T-helper 17 cell (primary cell): Measurements from ENCODE around the gene SNRNP200. TPM values are rescaled to one million over a fixed set of nuclear protein-coding genes. Genes with fewer than 3 reads are reported as not detected.
A peak's percentile ranks its signal among the peaks of the same experiment; 100 is the strongest.

ENCODE experiments used
- ATAC-seq: fragments of 150-1000 bp; cut with Tn5 transposase; 2 replicates; pipeline ENCODE4 v1.10.0; 2021; ENCODE audit warnings: mild to moderate bottlenecking, moderate library complexity
- DNase-seq, 3 donors: peaks; one replicate each; pipeline versions ENCODE4 v3.0.0 to v3.0.0-alpha.2; 2020 to 2021
- H3K9me3 ChIP-seq: one replicate; pipeline ENCODE4 v1.7.0; 2013; ENCODE audit warnings: low read length, mild to moderate bottlenecking; ENCODE audit not compliant: control insufficient read depth, poor library complexity, severe bottlenecking
- H3K27ac Mint-ChIP-seq: one replicate; pipeline ENCODE4 v1.8.0; 2022; ENCODE audit warnings: mild to moderate bottlenecking, moderate library complexity, mixed read lengths
- H3K27me3 Mint-ChIP-seq: one replicate; pipeline ENCODE4 v1.8.0; 2022; ENCODE audit warnings: mixed read lengths
- H3K36me3 Mint-ChIP-seq: one replicate; pipeline ENCODE4 v1.8.0; 2022; ENCODE audit warnings: low read depth, mixed read lengths
- H3K4me1 Mint-ChIP-seq: one replicate; pipeline ENCODE4 v1.8.0; 2022; ENCODE audit warnings: mild to moderate bottlenecking, mixed read lengths
- H3K4me3 Mint-ChIP-seq: one replicate; pipeline ENCODE4 v1.8.0; 2022; ENCODE audit warnings: mild to moderate bottlenecking, moderate library complexity, mixed read lengths
- total RNA-seq, 4 donors: library from RNA in 2 of 4; stranded (reverse) in 2 of 4; gene quantifications; one replicate each; pipeline ENCODE4 v1.2.3 and lab custom pipeline; 2022 to 2026

The SNRNP200 gene
- total RNA-seq (100 to 1,000 TPM; 189 to 224 TPM), total RNA-seq (lab: John Stamatoyannopoulos, UW) (314 to 401 reads per million in 2 donors)

DNA sequence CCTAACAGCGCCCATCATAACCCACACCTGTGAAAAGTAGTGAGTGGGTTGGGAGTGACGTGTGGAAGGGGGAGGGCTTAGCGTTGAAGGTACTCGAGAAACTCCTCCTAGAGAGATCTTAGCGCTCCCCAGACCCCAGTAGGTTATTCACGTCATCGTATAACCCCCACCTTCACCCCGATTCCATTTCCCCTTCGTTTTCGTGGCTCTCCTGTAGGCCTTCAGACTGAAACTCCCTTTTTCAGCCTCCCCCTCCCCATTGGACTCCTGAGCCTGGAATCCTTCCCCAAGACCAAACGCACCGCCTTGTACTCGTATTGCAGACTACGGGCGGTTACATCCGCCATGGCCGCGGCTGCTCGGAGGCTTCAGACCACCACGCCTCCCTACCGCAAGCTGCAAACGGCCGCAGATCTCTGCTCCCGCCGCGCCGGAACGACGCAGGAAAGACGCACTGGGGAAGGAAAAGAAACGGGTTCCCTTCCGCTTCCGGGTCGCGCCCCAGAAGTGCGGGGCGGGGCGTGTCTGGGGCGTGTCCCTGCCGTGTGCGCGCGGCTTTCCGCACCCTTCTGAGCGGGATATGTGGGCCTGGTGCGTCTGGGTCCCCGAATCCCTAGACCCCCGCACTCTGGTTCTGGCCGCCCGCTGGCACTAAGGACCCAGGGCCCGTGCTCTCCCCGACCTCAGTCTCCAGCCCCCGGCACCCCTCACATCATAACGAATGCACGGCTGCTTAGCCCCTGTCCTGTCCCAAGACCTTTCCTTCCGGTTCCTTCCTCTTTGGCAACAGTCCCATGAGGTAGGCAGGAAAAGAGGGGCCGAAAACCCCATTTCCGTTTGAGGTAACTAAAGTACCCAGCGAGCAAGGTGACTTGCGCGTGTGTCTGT lies at the start of gene SNRNP200:
Gene SNRNP200, minus strand, starts transcription at position 456 of the 888 bp plus-strand sequence. Its CDS starts 109 bp downstream, at position 347.
- no peaks in the 10 kb centered on the region for H3K9me3 ChIP-seq
- DNase-seq (peak; percentile 87 to 90 (median 88)), ATAC-seq (peak; percentile 84)
- no peaks in the 10 kb centered on the region for H3K27me3 Mint-ChIP-seq
- H3K27ac Mint-ChIP-seq = peak within 1 kb of the TSS; percentile 99
- H3K36me3 Mint-ChIP-seq = peaks cover 10% of the 10 kb centered on the region
- H3K4me3 Mint-ChIP-seq = peak within 1 kb of the TSS; percentile 99
- H3K4me1 Mint-ChIP-seq = peaks cover 45% of the 10 kb centered on the region

DNA sequence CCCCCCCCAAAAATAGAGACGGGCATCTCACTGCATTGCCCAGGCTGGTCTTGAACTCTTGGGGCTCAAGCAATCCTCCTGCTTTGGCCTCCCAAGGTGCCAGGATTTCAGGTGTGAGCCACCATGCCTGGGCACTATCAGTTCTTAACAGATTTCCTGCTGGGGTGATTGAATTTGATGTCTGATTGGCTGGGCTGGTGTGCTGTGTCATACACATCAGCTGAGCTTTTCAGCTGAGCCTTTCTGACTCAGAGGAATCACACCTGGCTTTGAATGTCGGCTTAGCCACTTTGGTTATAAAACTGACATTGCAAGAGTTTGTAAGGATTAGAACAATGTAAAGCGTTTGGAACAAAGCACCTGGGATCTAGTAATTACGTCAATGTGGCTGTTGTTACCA lies 49.1 kb upstream of the SNRNP200 start:
- DNase-seq (no peak), ATAC-seq (no peak)
- Mint-ChIP-seq H3K27me3 (no peaks in the 10 kb centered on the region), H3K27ac (no peak overlapping the region), H3K4me3 (no peak overlapping the region), H3K36me3 (no peaks in the 10 kb centered on the region), H3K4me1 (peaks cover 5% of the 10 kb centered on the region)
- H3K9me3 ChIP-seq = no peaks in the 10 kb centered on the region

DNA sequence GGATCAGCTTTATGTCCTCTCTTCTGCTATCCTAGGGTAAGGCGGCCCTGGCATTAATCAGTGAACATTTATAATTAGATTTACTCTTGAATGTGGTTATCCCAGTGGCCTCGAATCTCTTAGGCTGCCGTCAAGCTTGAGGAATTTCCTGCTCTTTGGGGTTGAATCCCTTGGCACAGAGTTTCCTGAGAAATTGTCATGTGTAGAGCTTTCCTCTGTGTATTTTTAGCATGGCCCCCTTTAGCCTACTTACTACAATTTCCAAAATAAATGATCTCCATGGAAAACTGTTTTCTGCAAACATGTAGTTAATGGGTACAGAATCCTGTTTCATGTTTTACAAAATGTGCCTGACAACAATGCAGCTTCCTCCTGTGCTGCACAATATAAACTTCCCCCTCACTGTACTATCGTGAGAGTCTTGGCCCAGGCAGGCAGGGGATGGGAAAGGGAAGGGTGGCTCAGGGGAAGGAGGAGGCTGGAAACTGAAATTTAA lies 48.3 kb upstream of the SNRNP200 start:
- H3K4me3 Mint-ChIP-seq = no peak overlapping the region
- peaks cover 3% of the 10 kb centered on the region for H3K4me1 Mint-ChIP-seq

DNA sequence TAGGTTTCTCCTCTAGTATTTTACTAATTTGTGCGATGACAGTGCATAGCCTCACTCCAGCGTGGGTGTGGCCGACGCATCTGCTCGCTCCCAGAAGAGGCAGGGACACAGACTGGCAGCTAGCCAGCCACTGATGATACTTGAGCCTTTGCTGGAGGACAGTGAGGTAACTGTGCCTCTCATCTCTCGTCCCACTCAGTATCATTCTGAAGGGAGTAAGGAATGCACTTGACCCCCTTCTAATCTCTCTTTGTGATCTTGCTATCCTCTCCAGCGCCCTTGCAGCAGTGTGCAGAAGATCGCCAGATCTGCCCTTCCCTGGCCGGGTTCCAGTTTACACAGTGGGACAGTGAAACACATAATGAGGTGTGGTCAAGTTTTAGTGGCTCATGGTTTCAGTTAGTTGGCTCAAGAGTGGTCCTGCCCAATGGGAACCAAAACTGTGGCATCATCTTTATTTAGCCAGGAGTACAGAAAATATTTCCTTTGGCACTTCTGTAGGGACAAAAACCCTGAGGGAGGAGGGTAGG lies 47.8 kb upstream of the SNRNP200 start:
- Mint-ChIP-seq H3K27me3 (no peaks in the 10 kb centered on the region), H3K4me1 (peaks cover 3% of the 10 kb centered on the region), H3K27ac (no peak overlapping the region), H3K4me3 (no peak overlapping the region), H3K36me3 (no peaks in the 10 kb centered on the region)
- no peaks in the 10 kb centered on the region for H3K9me3 ChIP-seq
- no peak for DNase-seq
- no peak for ATAC-seq

More for the DNA sequence above, 48.3 kb upstream of the SNRNP200 start:
- Mint-ChIP-seq H3K27me3 (no peaks in the 10 kb centered on the region), H3K27ac (no peak overlapping the region), H3K36me3 (no peaks in the 10 kb centered on the region)
- ATAC-seq = no peak
- H3K9me3 ChIP-seq = no peaks in the 10 kb centered on the region
- DNase-seq = no peak

DNA sequence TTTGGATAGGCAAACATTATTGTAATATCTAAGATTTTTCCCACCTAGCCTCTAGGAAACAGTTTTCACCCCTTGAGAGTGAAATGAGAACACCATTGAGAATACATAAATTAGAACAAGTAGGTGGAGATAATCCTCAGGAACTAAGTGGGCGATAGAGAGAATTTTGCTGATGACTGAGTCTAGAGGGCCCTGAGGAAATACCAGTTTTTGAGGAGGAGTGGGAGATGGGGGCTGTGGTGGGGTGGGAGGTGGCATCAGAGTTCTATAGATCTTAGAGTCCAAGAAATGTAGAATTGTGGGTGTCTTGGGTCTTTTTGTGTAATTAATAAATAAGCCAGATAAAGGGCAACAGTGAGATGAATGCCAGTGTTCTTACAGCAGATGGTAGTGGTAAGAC lies 42.0 kb upstream of the SNRNP200 start:
- H3K27ac Mint-ChIP-seq = peak overlapping the region; percentile 32
- no peak for DNase-seq
- no peaks in the 10 kb centered on the region for H3K36me3 Mint-ChIP-seq
- no peak overlapping the region for H3K4me3 Mint-ChIP-seq
- H3K4me1 Mint-ChIP-seq = peaks cover 37% of the 10 kb centered on the region
- ATAC-seq = no peak
- H3K27me3 Mint-ChIP-seq = no peaks in the 10 kb centered on the region
- no peaks in the 10 kb centered on the region for H3K9me3 ChIP-seq

DNA sequence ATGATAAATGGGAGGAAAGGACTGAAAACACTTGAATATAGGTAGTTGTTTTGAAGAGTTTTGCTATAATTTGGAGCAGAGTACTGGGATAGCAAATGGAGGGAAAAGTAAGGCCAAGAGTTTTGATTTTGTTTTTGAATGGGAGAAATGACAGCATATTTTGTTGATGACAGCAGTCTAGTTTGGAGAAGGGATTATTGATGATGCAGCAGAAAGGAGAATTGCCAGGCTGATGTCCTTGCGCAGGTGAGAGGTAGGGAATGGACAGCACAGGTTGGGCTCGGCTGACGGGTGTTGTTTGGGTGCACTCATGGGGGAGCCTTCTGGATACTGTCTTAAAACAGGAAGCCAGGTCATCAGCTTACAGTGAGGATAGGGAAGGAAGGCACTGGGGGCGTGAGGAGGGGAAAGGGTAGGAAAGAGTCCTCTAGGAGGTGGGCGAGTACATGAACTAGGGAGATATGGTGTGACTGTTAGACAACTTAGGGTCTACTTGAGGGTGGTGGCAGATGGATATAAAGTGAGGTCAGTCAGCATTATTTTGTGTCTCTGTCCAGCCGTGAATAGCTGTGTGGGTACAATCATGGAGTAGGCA lies 40.6 kb upstream of the SNRNP200 start:
- ATAC-seq (no peak), DNase-seq (no peak)
- H3K27ac Mint-ChIP-seq = peak overlapping the region; percentile 98
- peaks cover 50% of the 10 kb centered on the region for H3K4me1 Mint-ChIP-seq
- H3K36me3 Mint-ChIP-seq = no peaks in the 10 kb centered on the region
- no peak overlapping the region for H3K4me3 Mint-ChIP-seq
- no peaks in the 10 kb centered on the region for H3K27me3 Mint-ChIP-seq
- H3K9me3 ChIP-seq = no peaks in the 10 kb centered on the region

DNA sequence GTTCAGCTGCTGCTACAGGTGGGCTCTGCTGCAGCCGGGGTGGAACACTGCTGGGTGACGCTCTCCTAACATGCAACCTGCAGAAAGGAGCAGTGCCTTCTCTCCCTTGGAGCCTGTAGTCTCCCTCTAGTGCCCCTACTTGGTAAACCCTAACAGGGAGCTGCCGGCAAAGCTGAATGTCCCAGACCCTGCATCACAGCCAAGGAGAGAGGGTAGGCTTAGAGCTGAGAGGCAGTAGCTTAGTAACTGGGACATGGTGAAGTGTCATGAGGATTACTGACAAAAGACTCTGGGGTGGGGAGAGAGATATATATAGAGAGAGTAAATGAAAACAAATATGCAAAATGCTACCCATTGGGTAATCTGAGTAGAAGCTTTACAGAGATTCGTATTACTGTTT lies 40.1 kb upstream of the SNRNP200 start:
- H3K9me3 ChIP-seq = no peaks in the 10 kb centered on the region
- Mint-ChIP-seq H3K27ac (peak overlapping the region; percentile 98), H3K4me3 (peak overlapping the region; percentile 74), H3K4me1 (peaks cover 54% of the 10 kb centered on the region), H3K27me3 (no peaks in the 10 kb centered on the region), H3K36me3 (no peaks in the 10 kb centered on the region)
- peak; percentile 25 for ATAC-seq
- no peak for DNase-seq

DNA sequence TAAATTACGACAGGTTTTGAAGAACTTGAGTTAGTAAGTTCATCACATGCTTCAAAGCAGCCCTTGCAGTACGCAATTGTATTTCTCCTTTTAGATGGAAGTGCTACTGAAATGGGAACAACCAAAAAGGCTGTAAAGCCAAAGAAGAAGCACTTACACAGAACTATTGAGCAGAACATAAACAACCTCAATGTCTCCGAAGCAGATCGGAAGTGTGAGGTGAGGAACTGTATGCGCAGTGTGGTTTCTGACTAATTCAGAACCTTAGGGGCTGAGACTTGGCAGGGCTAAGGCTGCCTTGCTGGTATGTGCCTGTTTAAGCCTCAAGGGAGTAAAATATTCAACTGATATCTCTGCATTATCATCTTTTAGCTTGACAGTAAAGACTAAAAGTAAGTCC lies 38.7 kb upstream of the SNRNP200 start:
- no peaks in the 10 kb centered on the region for H3K27me3 Mint-ChIP-seq
- no peaks in the 10 kb centered on the region for H3K9me3 ChIP-seq
- peak overlapping the region; percentile 52 for H3K4me3 Mint-ChIP-seq
- H3K27ac Mint-ChIP-seq = peak overlapping the region; percentile 98
- H3K36me3 Mint-ChIP-seq = no peaks in the 10 kb centered on the region
- DNase-seq (peak in 2 of 3 donors; percentile 20 to 51), ATAC-seq (peak; percentile 86)
- H3K4me1 Mint-ChIP-seq = peaks cover 54% of the 10 kb centered on the region

DNA sequence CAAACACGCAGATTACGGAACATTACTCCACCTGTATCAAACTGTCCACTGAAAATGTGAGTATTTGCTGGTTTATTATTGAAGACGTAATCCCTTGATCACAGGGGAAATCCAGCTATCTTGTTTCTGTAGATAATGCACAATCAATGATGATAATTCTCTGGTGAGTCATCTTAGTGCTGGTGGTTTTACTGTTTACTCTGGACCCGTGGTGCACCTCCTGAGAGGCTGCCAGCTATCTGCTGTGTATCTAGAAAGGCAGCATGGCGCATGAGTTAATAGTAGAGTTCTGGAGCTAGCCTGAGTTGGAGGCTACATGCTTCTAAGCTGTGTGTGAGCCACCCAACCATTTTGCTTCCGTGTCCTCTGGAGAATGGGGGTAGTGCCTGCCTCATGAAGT lies 36.7 kb upstream of the SNRNP200 start:
- Mint-ChIP-seq H3K27ac (peak overlapping the region; percentile 98), H3K36me3 (no peaks in the 10 kb centered on the region), H3K27me3 (no peaks in the 10 kb centered on the region), H3K4me3 (peak overlapping the region; percentile 74), H3K4me1 (peaks cover 51% of the 10 kb centered on the region)
- DNase-seq = peak; percentile 26 to 59 (median 40)
- H3K9me3 ChIP-seq = no peaks in the 10 kb centered on the region
- ATAC-seq = peak; percentile 81

DNA sequence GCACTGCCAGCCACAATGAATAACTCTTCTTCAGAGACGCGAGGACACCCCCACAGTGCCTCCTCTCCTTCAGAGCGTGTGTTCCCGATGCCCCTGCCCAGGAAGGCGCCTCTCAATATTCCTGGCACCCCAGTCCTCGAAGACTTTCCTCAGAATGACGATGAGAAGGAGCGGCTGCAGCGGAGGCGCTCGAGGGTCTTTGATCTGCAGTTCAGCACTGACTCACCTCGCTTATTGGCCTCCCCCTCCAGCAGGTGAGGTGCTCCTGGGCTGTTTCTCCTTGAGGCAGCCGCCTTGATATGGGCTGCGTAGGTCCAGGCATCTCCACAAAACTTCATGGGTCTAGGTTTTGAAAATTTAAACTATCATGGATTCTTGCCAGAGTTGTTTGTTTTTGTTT lies 36.3 kb upstream of the SNRNP200 start:
- DNase-seq (peak in 2 of 3 donors; percentile 19 to 29), ATAC-seq (peak; percentile 17)
- peaks cover 49% of the 10 kb centered on the region for H3K4me1 Mint-ChIP-seq
- no peaks in the 10 kb centered on the region for H3K9me3 ChIP-seq
- peak overlapping the region; percentile 74 for H3K4me3 Mint-ChIP-seq
- H3K36me3 Mint-ChIP-seq = no peaks in the 10 kb centered on the region
- H3K27ac Mint-ChIP-seq = peak overlapping the region; percentile 98
- no peaks in the 10 kb centered on the region for H3K27me3 Mint-ChIP-seq

DNA sequence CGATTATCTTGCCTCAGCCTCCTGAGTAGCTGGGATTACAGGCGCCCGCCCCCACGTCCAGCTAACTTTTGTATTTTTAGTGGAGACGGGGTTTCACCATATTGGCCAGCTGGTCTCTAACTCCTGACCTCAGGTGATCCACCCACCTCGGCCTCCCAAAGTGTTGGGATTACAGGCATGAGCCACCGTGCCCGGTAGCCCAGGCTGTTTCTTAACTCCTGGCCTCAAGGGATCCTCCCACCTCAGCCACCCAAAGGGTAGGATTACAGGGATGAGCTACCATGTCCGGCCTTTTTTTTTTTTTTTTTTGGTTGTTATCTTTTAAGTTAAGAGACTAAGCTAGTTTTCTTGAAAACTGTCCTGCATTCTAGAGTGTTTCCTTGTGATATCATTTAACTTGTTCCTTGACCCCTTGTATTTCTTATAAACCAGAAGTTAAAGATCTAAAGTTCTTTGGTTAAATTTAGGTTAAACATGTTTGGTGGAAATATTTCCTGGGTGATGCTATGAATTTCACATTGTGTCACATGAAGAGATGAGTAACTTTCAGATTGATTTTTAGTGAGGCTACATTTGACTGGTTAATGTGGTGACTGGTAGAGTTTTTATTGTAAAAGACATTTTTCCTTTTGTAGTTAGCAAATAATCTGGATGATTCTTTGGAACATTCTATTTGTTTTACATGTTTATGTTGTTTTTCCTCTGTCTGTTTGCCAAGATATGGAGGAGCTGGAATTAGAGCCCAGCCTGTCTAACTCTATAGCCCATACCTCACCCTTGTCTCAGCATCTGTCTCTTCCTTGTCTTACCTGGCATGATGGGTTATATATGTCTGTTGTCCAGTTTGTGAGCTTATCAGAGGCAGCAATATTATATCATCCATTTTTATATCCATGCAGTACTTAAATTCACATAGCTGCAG lies 35.4 kb upstream of the SNRNP200 start:
- H3K36me3 Mint-ChIP-seq = no peaks in the 10 kb centered on the region
- H3K4me3 Mint-ChIP-seq = peak overlapping the region; percentile 74
- H3K9me3 ChIP-seq = no peaks in the 10 kb centered on the region
- H3K27ac Mint-ChIP-seq = peak overlapping the region; percentile 98
- DNase-seq (no peak), ATAC-seq (no peak)
- no peaks in the 10 kb centered on the region for H3K27me3 Mint-ChIP-seq
- H3K4me1 Mint-ChIP-seq = peaks cover 48% of the 10 kb centered on the region

DNA sequence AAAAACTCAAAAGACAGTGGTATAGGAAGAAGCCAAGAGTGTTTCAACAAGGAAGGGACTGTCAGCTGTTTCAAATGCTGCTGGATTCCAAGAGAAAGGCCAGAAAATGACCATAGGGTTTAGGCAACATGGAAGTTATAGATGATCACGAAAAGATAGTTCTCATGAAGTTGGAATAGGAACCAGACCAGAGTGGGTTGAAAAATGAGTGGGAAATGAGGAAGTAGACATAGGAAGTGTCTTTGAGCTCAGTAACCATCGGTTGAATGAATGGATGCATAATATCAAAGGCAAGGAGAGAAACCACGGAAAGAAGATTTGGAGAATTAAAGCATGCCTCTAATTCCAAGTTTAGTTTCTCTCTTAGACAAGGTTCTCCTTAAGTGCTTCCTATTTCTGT lies 31.5 kb upstream of the SNRNP200 start:
- H3K36me3 Mint-ChIP-seq = no peaks in the 10 kb centered on the region
- H3K27me3 Mint-ChIP-seq = no peaks in the 10 kb centered on the region
- peak overlapping the region; percentile 89 for H3K4me3 Mint-ChIP-seq
- ATAC-seq (no peak), DNase-seq (no peak)
- H3K27ac Mint-ChIP-seq = peak overlapping the region; percentile 95
- no peaks in the 10 kb centered on the region for H3K9me3 ChIP-seq
- peaks cover 35% of the 10 kb centered on the region for H3K4me1 Mint-ChIP-seq
